ENCODE measurements around the gene WDR20.

WDR20 gene

DNA sequence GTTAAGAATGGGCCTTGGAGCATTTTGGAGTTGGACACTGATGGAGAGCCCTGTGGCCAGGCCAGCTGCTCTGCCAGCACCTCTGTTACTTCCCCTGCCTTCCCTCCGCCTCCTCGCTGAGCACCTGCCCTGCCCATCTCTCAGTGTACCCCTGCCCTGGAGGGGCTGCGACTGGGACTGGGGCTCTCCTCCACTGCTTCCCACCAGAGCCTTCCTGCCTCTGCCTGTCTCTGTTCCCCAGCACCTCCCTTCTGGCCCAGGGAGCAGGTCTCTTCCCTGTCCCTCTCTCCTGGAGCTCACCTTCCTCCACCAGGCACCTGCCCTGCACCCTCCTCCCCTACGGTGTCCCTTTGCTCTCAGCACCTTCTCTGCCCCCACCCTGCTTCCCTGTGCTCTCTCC is 62.1 kb downstream of the WDR20 start:
- DNase-seq = no peak

GRCh38 chr14:102202944-102203343 is 63.2 kb downstream of the WDR20 start:
- no peak for DNase-seq

- DNase-seq = no peak
These were observed 63.7 kb downstream of the WDR20 start for GRCh38 chr14:102203382-102203781.

DNA sequence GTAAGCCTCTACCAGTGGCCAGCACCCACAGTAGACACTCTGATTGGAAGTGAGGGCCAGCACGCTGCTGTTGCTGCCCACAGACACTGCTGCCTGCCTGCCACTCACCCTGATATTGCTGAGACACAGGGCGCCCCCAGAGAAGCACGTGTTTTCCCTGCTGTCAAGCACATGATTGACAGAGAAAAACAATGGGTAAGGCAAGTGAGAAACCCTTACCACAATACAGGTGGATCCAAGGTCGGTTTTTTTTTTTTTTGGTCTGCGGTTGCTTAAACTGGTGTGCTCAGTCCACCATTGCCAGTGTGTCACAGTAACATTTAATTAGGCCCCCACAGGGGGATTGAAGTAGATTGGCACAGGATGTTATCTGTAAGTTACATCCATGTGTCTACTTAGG is 65.9 kb downstream of the WDR20 start:
- no peak for DNase-seq

DNA sequence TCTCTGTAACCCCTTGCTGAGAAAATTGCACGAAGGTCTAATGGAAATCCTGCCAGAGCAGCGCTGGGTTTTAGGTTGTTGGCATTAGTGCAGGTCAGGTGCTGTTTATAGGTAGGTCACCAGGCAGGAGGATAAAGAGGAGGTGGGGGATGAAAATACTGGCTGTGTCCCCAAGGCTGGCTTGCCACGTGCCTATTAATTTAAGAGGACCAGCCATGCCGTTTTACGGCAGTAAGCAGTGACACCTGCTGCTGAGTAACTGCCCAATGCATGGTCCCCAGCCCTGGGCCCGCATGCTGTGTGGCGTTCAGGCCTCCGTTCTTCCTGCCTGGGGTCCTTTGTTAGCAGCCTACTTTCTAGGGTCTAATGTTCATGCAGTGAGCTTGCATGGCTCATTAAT is 67.2 kb downstream of the WDR20 start:
- no peak for DNase-seq

- no peak for DNase-seq
These were observed 68.2 kb downstream of the WDR20 start for GRCh38 chr14:102207831-102208365.

- no peak for DNase-seq
These were observed 69.0 kb downstream of the WDR20 start for GRCh38 chr14:102208741-102209140.

GRCh38 chr14:102209224-102209966 is 69.7 kb downstream of the WDR20 start:
- DNase-seq = no peak

DNA sequence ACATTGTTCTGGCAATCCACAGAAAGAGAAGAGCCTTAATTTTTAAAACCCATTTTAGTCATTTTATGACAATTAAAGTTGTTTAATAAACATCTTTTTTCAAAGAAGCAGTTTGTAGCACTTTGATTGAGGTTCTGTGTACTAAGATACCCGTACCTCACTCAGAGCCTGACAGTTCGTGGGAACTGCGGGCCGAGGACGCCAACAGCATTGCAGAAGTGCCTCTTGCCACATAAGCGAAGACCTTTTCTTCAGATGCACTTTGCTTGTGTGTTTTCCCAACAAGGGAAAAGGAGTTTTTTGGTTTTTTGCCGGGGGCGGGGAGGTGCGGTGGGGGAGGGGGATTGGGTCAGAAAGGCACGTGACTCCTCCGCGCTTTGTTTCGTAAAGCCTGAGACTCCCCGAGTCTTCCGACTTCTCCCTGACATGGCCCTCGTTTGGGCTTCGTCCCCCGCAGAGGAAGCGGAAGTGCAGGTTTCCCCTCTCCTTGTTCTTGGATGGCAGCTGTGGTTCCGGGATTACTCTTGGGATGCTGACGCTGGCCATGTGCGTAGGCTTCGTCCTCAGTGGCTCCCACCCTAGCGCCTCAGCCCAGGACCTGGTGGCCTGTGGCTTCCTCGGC is 70.8 kb downstream of the WDR20 start:
- no peak for DNase-seq

- DNase-seq = no peak
These were observed 71.5 kb downstream of the WDR20 start for GRCh38 chr14:102211240-102211639.

DNA sequence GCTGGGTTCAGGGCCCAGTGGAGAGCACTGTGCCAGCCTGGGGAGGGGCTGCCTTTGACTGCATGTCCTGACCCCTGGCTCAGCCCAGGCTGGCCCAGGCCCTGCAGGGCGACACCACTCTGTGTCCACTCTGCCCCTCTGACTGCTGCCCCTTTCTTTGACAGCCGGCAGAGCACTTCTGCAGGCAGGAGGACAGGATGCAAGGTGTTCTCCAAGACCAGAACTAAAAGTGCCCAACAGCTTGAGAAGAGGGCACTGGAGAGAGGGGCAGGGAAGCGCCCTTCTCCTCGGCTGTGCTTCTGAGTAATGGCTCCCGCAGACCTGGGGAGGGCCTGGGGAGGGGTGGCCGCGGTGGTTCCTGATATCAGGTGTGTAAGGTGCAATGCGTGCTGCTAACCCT is 72.7 kb downstream of the WDR20 start:
- DNase-seq = no peak

GRCh38 chr14:102212845-102213244 is 73.1 kb downstream of the WDR20 start:
- DNase-seq = no peak

DNA sequence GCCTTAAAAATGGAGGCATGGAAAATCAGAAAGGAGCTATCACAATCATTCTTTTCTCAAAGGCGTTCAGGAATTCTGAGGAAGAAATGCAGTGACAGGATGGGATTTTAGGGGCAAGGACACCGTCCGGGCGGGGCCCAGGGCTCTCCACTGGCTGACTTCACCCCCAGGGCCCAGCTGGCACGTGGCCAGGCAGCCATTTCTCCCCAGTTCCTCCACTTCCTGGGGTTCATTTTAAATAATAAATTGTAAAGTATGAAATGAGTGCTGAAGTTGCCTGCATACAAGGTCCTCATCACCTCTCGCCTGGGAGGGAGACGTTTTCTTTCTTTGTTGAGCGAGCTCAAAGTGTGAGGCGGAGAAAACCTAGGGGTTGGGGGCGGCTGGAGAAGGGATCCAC is 73.8 kb downstream of the WDR20 start:
- DNase-seq = no peak

DNA sequence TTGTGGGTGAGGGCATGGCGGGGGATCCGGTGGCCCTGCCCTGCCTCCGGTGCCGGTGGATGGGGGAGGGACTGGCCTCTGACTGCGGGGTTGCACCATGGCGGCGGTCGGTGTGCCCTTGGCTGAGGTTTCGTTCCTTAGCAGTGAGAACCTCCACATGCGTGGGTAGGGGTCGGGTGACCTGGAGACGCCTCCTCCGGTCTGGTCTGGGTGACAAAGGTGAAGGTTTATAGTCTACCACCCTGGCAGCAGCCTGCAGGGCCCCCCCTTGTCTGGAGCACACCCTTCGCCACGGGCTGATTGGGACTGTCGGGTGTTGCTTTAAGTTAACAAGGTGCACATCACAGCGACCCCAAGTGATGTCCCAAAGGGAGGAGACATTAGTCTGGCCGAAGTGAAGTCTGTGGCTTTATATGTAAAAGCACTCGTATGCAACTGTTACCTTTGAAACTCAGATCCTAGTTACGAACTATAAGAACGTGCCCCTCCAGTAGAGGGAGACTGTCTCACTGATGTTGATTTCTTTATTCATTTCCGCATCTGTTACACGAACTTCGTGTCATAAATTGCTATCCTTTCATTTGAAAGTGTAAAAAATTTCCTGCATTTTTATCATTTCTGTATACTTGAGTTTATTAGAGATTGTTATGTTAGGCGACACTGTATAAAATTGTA is 74.4 kb downstream of the WDR20 start:
- DNase-seq = no peak

DNA sequence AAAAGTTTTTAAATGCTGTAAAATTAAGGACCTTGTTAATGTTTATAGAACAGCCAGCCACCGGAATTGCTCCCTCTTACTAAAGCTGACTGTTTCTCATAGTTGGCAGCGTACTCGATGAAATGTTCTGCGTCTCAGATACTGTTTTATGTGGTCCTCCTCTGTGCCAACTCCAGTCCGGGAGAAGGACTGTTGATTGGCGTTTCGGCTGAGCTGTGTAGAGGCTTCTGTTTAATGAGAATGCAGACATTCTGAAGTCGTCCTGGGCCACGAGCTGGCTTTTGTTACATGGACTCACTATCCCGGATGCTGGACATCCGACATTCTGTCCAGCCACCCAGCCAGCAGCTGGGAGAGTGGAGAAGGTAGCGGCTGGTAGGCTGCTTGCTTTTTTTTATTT is 75.4 kb downstream of the WDR20 start:
- no peak for DNase-seq

DNA sequence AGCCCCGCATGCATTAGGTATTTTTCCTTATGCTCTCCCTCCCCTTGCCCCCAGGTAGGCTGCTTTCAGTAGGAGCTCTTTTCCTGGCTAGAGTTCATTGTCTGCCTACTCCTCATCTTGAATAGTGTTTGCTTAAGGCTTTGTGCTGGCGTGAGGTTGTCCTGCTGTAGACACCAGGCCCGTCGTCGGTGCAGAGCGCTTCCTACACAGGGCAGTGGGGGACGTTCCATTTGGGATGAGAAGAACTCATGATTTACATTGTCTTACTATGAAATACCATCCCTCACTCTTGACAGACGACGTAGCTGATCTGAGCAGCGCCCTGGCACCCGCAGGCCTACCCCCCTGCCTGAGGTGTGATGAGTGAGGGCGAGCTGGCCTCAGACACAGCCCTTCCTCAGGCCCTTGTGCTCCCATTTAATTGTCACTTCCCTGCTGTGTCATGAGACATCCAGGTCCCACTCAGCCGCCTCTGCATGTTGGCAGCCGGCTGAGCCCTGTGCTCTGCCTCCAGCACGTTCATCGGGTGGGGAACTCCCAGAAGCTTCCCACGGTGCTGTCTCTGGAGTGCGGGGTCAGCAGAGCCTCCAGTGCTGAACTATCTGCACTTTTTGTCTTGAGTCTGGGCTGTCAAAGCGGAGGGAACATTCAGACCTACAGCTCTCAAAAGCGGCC is 76.0 kb downstream of the WDR20 start:
- DNase-seq = no peak

GRCh38 chr14:102217399-102217798 is 77.7 kb downstream of the WDR20 start:
- DNase-seq = no peak

DNA sequence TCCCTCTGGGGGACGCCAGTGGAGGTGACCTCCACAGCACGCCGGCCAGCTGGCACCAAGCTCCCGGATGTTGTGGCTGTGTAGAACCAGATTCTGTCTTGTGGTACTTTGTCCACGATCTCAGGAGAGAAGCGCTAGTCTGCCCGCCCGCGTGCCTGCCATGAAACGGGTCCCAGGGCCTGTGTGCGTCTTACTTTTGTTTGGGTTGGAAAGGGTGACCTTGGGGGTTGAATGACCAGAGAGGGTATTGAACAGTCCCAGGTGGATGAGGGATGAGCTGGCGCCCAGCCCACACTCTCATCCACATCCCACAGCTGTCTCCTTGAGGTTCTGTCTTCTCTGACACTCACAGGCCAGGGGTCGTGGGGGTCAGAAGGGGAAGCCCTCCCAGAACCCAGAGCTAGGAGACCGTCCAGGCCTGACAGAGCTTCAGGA is 78.3 kb downstream of the WDR20 start:
- DNase-seq = no peak

DNA sequence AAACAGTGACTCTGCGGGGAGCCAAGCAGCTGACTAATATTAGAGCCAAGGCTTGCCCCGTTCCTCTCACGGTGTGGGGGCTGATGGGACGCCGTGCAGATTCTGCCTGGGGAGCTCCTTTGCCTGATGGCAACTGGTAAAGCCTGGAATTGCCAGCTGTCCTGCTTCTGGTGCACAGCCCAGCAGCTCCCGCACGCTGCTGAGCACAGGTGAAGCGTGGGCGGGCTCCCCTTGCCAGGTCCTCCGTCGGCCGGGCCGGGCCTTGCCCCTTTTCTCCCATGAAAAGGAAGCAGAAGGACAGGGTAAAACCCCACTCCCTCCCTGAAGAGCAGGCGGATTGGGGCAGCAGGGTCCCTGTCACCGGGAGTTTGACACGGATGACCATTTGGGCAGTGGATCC is 79.0 kb downstream of the WDR20 start:
- no peak for DNase-seq

- DNase-seq = no peak
These were observed 79.6 kb downstream of the WDR20 start for GRCh38 chr14:102219316-102219715.

GRCh38 chr14:102220031-102220430 is 80.3 kb downstream of the WDR20 start:
- no peak for DNase-seq

DNA sequence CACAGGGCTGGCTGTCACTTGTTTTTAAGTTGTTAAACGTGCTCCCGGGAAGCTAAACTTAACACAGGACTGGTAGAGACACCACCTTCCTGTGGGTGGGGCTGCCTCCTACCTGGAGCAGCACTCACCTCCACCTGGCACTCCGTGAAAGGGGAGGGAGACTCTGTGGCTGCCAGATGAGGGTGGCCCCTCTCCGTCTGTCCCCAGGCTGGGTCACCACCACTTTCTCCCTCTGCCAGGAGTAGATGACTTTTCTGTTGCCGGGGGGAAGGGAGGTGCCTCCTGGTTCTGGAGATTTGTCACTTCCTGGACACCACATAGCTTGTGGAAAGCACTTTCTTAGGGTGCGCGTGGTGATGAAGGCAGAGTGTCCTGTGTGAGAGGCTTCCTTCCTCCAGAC is 81.3 kb downstream of the WDR20 start:
- DNase-seq = no peak

DNA sequence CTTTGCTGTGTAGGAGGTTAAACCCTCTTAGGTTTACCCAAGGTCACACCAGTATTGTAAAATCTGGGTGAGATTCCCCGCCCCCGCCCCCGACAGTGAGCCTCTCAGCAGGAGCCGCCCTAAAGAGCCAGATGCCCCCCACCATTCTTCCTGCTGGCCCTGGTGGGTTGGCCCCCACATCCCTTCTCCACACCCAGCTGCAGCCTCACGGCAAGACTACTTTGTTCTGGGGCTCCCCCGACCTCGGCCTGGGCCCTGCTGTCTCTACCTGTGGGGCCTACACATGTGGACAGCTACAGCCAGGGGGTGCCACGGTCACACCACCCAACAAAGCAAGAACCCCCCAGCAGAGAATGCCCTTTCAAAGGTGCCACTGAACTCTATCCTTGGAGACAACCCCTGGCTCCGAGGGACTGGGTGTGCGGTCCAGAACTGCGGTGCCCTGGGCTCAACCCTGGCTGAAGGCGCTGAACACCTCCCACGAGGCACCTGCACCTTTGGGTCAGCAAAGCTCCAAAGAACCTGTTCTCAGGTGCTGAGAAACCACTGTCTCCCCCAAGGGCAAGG is 82.4 kb downstream of the WDR20 start:
- no peak for DNase-seq
